ENCODE measurements around the gene SCAMP4.
A peak's percentile ranks its signal among the peaks of the same experiment; 100 is the strongest.

Gene SCAMP4

GRCh38 chr19:1905110-1905862 lies at the start of gene SCAMP4, which contains the start of gene ADAT3:
SCAMP4 (plus strand) TSS chr19:1905399; CDS start chr19:1915020, 9,621 bp downstream.
ADAT3 (plus strand) TSS chr19:1905399; CDS start chr19:1912048, 6,649 bp downstream.
- peak within 1 kb of the TSS; percentile 66 for H3K9ac ChIP-seq (ENCODE audit: low read length)
- peaks cover 9% of the 10 kb centered on the region for H3F3A ChIP-seq (ENCODE audit: insufficient read depth)
- H2AFZ ChIP-seq (ENCODE audit: low read depth, low read length, severe bottlenecking): peak within 1 kb of the TSS; percentile 52
- no peaks in the 10 kb centered on the region for H3K27me3 ChIP-seq (ENCODE audit: low read length)
- no peaks in the 10 kb centered on the region for H3K9me3 ChIP-seq (ENCODE audit: insufficient read depth, low read length)
- TF ChIP-seq CTCF (IDR thresholded peaks at IDR 0.05; ENCODE audit: insufficient read depth, low read length, poor library complexity, severe bottlenecking) (no peak), EZH2phosphoT487 (conservative IDR thresholded peaks at IDR 0.05; ENCODE audit: low read length) (no peak)
- H3K36me3 ChIP-seq (ENCODE audit: low read length): no peaks in the 10 kb centered on the region
- peaks cover 38% of the 10 kb centered on the region for H3K79me2 ChIP-seq (ENCODE audit: insufficient read depth, low read length)
- no peaks in the 10 kb centered on the region for H3K9me2 ChIP-seq (replicated peaks; ENCODE audit: insufficient read depth, low read length)
- peak within 1 kb of the TSS; percentile 56 for H3K27ac ChIP-seq (ENCODE audit: low read depth, low read length)
- no peaks in the 10 kb centered on the region for H4K20me1 ChIP-seq (ENCODE audit: low read depth, low read length)
- peak within 1 kb of the TSS; percentile 92 for H3K4me2 ChIP-seq (ENCODE audit: low read depth, low read length, poor library complexity, severe bottlenecking)
- H3K4me3 ChIP-seq (ENCODE audit: insufficient read depth, low read length, poor library complexity, severe bottlenecking): peak within 1 kb of the TSS; percentile 69

- H3K9ac ChIP-seq (ENCODE audit: low read length): peak overlapping the region; percentile 49
- no peak overlapping the region for H2AFZ ChIP-seq (ENCODE audit: low read depth, low read length, severe bottlenecking)
- no peaks in the 10 kb centered on the region for H3K9me2 ChIP-seq (replicated peaks; ENCODE audit: insufficient read depth, low read length)
- H3K27ac ChIP-seq (ENCODE audit: low read depth, low read length): peak overlapping the region; percentile 61
- TF ChIP-seq EZH2phosphoT487 (conservative IDR thresholded peaks at IDR 0.05; ENCODE audit: low read length) (no peak), CTCF (IDR thresholded peaks at IDR 0.05; ENCODE audit: insufficient read depth, low read length, poor library complexity, severe bottlenecking) (no peak)
- H3K9me3 ChIP-seq (ENCODE audit: insufficient read depth, low read length): no peaks in the 10 kb centered on the region
- H3K4me3 ChIP-seq (ENCODE audit: insufficient read depth, low read length, poor library complexity, severe bottlenecking): no peak overlapping the region
- no peaks in the 10 kb centered on the region for H3K27me3 ChIP-seq (ENCODE audit: low read length)
- peaks cover 10% of the 10 kb centered on the region; the same call in 1 of the 2 replicates for H3F3A ChIP-seq (ENCODE audit: insufficient read depth)
- peak overlapping the region; percentile 55 for H3K4me2 ChIP-seq (ENCODE audit: low read depth, low read length, poor library complexity, severe bottlenecking)
- peaks cover 4% of the 10 kb centered on the region; the same call in 1 of the 2 replicates for H4K20me1 ChIP-seq (ENCODE audit: low read depth, low read length)
- H3K36me3 ChIP-seq (ENCODE audit: low read length): no peaks in the 10 kb centered on the region
- peaks cover 56% of the 10 kb centered on the region for H3K79me2 ChIP-seq (ENCODE audit: insufficient read depth, low read length)
These were observed 49.4 kb upstream of the SCAMP4 start for GRCh38 chr19:1855828-1856255.

GRCh38 chr19:1856345-1856697 lies 48.9 kb upstream of the SCAMP4 start:
- Histone ChIP-seq H3K36me3 (ENCODE audit: low read length) (no peaks in the 10 kb centered on the region), H3K27ac (ENCODE audit: low read depth, low read length) (peak overlapping the region; percentile 61), H3K4me3 (ENCODE audit: insufficient read depth, low read length, poor library complexity, severe bottlenecking) (peak overlapping the region; percentile 39), H3F3A (ENCODE audit: insufficient read depth) (peaks cover 10% of the 10 kb centered on the region; the same call in 1 of the 2 replicates), H2AFZ (ENCODE audit: low read depth, low read length, severe bottlenecking) (no peak overlapping the region), H3K4me2 (ENCODE audit: low read depth, low read length, poor library complexity, severe bottlenecking) (peak overlapping the region; percentile 55), H3K27me3 (ENCODE audit: low read length) (no peaks in the 10 kb centered on the region), H3K9me3 (ENCODE audit: insufficient read depth, low read length) (no peaks in the 10 kb centered on the region), H3K9me2 (replicated peaks; ENCODE audit: insufficient read depth, low read length) (no peaks in the 10 kb centered on the region), H4K20me1 (ENCODE audit: low read depth, low read length) (peaks cover 4% of the 10 kb centered on the region; the same call in 1 of the 2 replicates), H3K9ac (ENCODE audit: low read length) (peak overlapping the region; percentile 49), H3K79me2 (ENCODE audit: insufficient read depth, low read length) (peaks cover 61% of the 10 kb centered on the region)
- TF ChIP-seq EZH2phosphoT487 (conservative IDR thresholded peaks at IDR 0.05; ENCODE audit: low read length) (no peak), CTCF (IDR thresholded peaks at IDR 0.05; ENCODE audit: insufficient read depth, low read length, poor library complexity, severe bottlenecking) (no peak)

Data from SU-DHL-6 (cell line).